Endodermal cell (in vitro differentiated cells): ENCODE data around the gene FSIP2. TPM values are rescaled to one million over a fixed set of nuclear protein-coding genes. Genes with fewer than 3 reads are reported as not detected.

Experiments
- DNase-seq: peaks from one replicate; pipeline ENCODE4 v3.0.0-alpha.2; 2017
- H3K27ac ChIP-seq: 2 replicates; pipeline ENCODE4 v1.5.1; 2013; ENCODE audit warnings: mild to moderate bottlenecking, low read depth, low read length, moderate library complexity
- H3K27me3 ChIP-seq: 2 replicates; pipeline ENCODE4 v1.6.1; 2013; ENCODE audit warnings: mild to moderate bottlenecking, low read length, moderate library complexity; ENCODE audit not compliant: insufficient read depth, control insufficient read depth, poor library complexity, severe bottlenecking
- H3K36me3 ChIP-seq: 2 replicates; pipeline ENCODE4 v1.7.0; 2013; ENCODE audit warnings: mild to moderate bottlenecking, low read length, moderate library complexity; ENCODE audit not compliant: control insufficient read depth, insufficient read depth
- H3K4me1 ChIP-seq: one replicate; pipeline ENCODE4 v1.7.0; 2013; ENCODE audit warnings: low read length; ENCODE audit not compliant: control insufficient read depth, insufficient read depth
- H3K4me3 ChIP-seq: 2 replicates; pipeline ENCODE4 v1.5.1; 2013; ENCODE audit warnings: mild to moderate bottlenecking, low read length, moderate library complexity
- H3K9ac ChIP-seq: 2 replicates; pipeline ENCODE4 v1.6.1; 2013; ENCODE audit warnings: mild to moderate bottlenecking, low read length, moderate library complexity; ENCODE audit not compliant: poor library complexity, severe bottlenecking; ENCODE audit errors: extremely low read depth
- H3K9me3 ChIP-seq: 2 replicates; pipeline ENCODE4 v1.6.1; 2013; ENCODE audit warnings: mild to moderate bottlenecking, low read length, moderate library complexity; ENCODE audit not compliant: control insufficient read depth
- H3K27ac Mint-ChIP-seq: 2 replicates; pipeline ENCODE4 v1.8.0; 2020; ENCODE audit warnings: mixed read lengths
- H3K27me3 Mint-ChIP-seq: 2 replicates; pipeline ENCODE4 v1.8.0; 2021; ENCODE audit warnings: mild to moderate bottlenecking, mixed read lengths; ENCODE audit not compliant: insufficient read depth
- H3K36me3 Mint-ChIP-seq: 2 replicates; pipeline ENCODE4 v1.8.0; 2020; ENCODE audit warnings: low read depth, mixed read lengths
- H3K4me1 Mint-ChIP-seq: 2 replicates; pipeline ENCODE4 v1.8.0; 2020; ENCODE audit warnings: mixed read lengths
- H3K4me3 Mint-ChIP-seq: 2 replicates; pipeline ENCODE4 v1.8.0; 2020; ENCODE audit warnings: mild to moderate bottlenecking, moderate library complexity, mixed read lengths
- H3K9me3 Mint-ChIP-seq: 2 replicates; pipeline ENCODE4 v1.8.0; 2020; ENCODE audit warnings: mild to moderate bottlenecking, mixed read lengths
- WGBS, 2 experiments: methylation state at CpG; one replicate each; pipeline versions ENCODE4 v1.1.5 to v1.1.7; 2013; ENCODE audit warnings: missing lambda C conversion rate in 2 of 2, mixed read lengths in 1 of 2; ENCODE audit not compliant: insufficient coverage in 1 of 2, insufficient read length in 1 of 2; 5-methylcytosine and 5-hydroxymethylcytosine counted together
- total RNA-seq, 2 donors: library from RNA; stranded (reverse); fragmentation: NEBNext Ultra II Directional in 1 of 2; extraction: Animal tissue kit (Norgen Biotek cat#: 25700) in 1 of 2; gene quantifications; 2 replicates in 1 of 2; 3 replicates in 1 of 2; pipeline ENCODE4 v1.2.1, GENCODE V29; 2021
- TF ChIP-seq, protein P1 (sequence below): fragments of 200-600 bp; sonication (generic); conservative IDR thresholded peaks from 2 replicates; pipeline ENCODE4 v1.5.0; 2021; ENCODE audit warnings: antibody characterized with exemption, mild to moderate bottlenecking

Gene FSIP2
- total RNA-seq, 2 donors from 2014 or later: 6.7 to 8.7 TPM

DNA sequence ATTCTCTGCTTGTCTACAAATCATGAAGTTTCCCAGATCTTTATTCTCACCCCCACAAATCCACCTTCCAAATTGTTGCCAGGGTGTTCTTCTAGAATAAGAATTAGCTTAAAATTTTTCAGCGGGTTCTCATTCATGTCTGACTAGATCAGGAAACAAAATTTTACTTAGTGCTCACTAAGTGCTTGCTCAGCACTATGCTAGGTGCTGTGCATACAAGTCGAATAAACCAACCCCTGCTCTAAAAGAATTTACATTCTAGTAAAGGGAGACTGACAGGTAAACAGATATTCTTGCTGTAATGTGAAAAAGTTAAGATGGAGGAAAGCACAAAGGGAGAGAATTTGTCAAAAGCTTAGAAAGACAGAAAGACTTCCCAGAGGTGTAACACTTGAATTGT is 2.4 kb upstream of the FSIP2 start:
- no peaks in the 10 kb centered on the region for H3K4me1 ChIP-seq
- no peak overlapping the region for H3K4me3 Mint-ChIP-seq
- H3K27me3 Mint-ChIP-seq: peaks cover 7% of the 10 kb centered on the region
- no peak overlapping the region for H3K27ac Mint-ChIP-seq
- peaks cover 21% of the 10 kb centered on the region for H3K4me1 Mint-ChIP-seq
- H3K27ac ChIP-seq: no peak overlapping the region
- DNase-seq: no peak
- no peaks in the 10 kb centered on the region for H3K27me3 ChIP-seq
- no peaks in the 10 kb centered on the region for H3K36me3 Mint-ChIP-seq
- no peaks in the 10 kb centered on the region for H3K36me3 ChIP-seq
- WGBS, 2 experiments: 75 to 94% methylated on average over 1 to 2 of the region's 2 CpGs
- no peaks in the 10 kb centered on the region for H3K9me3 ChIP-seq
- TF ChIP-seq, protein P1, sequence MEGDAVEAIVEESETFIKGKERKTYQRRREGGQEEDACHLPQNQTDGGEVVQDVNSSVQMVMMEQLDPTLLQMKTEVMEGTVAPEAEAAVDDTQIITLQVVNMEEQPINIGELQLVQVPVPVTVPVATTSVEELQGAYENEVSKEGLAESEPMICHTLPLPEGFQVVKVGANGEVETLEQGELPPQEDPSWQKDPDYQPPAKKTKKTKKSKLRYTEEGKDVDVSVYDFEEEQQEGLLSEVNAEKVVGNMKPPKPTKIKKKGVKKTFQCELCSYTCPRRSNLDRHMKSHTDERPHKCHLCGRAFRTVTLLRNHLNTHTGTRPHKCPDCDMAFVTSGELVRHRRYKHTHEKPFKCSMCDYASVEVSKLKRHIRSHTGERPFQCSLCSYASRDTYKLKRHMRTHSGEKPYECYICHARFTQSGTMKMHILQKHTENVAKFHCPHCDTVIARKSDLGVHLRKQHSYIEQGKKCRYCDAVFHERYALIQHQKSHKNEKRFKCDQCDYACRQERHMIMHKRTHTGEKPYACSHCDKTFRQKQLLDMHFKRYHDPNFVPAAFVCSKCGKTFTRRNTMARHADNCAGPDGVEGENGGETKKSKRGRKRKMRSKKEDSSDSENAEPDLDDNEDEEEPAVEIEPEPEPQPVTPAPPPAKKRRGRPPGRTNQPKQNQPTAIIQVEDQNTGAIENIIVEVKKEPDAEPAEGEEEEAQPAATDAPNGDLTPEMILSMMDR: no peak
- no peak overlapping the region for H3K4me3 ChIP-seq
- H3K9me3 Mint-ChIP-seq: no peaks in the 10 kb centered on the region
- H3K9ac ChIP-seq: no peak overlapping the region

DNA sequence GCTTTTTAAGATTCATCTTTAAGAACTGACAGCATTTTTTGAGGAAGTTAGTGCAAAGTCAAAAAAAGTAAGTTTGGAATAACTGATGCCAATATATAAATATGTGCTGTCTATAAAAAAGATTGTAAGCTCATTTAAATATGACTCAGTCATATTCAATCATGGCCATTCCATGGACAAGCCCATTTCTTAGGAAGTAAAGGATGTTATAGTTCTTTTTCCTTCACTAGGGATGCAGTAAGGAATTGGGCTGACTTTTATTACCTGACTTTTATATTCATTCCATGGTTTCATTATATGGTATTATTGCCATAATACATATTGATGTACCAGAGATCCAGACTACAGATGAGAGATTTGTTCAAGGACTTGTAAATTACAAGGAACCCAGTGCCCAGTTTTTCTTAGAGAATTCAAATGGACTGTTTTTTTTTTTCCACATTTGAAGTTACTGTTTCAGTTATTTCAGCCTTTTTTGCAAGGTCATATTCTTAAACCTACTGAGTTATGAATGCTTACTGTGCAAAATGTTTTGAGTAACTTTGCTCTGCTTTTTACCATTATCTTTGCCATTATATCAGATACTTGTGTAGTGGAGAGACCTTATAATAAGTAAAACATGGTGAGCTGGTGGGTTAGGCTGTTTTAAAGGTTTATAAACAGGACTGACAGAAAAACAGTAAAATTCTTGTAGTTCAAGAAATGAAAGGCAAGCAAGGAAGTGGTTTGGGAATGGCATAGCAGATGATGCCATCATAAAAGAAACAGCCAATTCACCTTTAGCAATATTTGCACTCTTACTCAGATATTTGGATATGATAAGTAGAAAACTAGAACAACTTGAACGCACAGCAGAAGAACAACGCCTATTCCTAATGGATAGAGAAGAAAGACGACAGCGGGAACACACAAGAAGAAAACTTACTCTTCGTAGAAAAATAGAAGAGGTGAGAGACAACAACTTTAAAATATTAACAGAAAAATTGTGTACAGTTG is 7.6 kb downstream of the FSIP2 start:
- Mint-ChIP-seq H3K4me3 (no peak overlapping the region), H3K27me3 (no peaks in the 10 kb centered on the region), H3K27ac (no peak overlapping the region), H3K4me1 (no peaks in the 10 kb centered on the region), H3K36me3 (no peaks in the 10 kb centered on the region), H3K9me3 (no peaks in the 10 kb centered on the region)
- Histone ChIP-seq H3K36me3 (no peaks in the 10 kb centered on the region), H3K9me3 (no peaks in the 10 kb centered on the region), H3K4me3 (no peak overlapping the region), H3K4me1 (no peaks in the 10 kb centered on the region), H3K9ac (no peak overlapping the region), H3K27ac (no peak overlapping the region), H3K27me3 (no peaks in the 10 kb centered on the region)
- DNase-seq: no peak
- WGBS, 2 experiments: 93 to 100% methylated on average over 2 to 5 of the region's 5 CpGs
- TF ChIP-seq, protein P1: no peak

DNA sequence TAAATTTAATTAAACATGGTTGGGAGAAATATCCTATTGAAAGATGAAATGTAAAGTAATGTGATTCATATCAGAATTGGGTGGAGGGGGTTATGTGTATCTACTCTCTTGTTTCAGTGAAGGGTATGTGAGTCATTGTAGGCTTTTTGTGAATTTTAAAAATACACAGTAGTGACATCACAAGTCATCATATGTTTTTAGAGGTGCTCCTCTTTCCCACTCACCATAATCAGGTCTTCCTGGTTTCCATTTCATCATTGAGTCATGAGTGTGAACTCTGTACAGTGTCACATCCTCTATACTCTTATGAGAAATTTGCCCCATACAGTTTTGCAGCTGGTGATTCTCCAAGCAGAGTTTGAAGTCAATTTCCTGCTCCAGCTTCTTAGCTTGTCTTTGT is 18.8 kb downstream of the FSIP2 start:
- no peak overlapping the region for H3K4me3 ChIP-seq
- Mint-ChIP-seq H3K36me3 (no peaks in the 10 kb centered on the region), H3K4me1 (no peaks in the 10 kb centered on the region), H3K27ac (no peak overlapping the region), H3K27me3 (no peaks in the 10 kb centered on the region), H3K4me3 (no peak overlapping the region), H3K9me3 (no peaks in the 10 kb centered on the region)
- H3K4me1 ChIP-seq: no peaks in the 10 kb centered on the region
- H3K9ac ChIP-seq: no peak overlapping the region
- no peaks in the 10 kb centered on the region for H3K9me3 ChIP-seq
- H3K27me3 ChIP-seq: no peaks in the 10 kb centered on the region
- no peak overlapping the region for H3K27ac ChIP-seq
- H3K36me3 ChIP-seq: no peaks in the 10 kb centered on the region
- no peak for DNase-seq
- TF ChIP-seq, protein P1: no peak
